ENCODE data around the gene BTF3. TPM values are rescaled to one million over a fixed set of nuclear protein-coding genes. Genes with fewer than 3 reads are reported as not detected.

BTF3 gene
- total and polyA plus RNA-seq, 2 of the 13 experiments (the other 11 are each of a cell fraction or from before 2014, with no cell fraction given) = 557 to 698 TPM

- TF ChIP-seq GABPB1 (CRISPR knock-in tag; IDR thresholded peaks at IDR 0.05) = peak; percentile 55
- TF ChIP-seq U2AF1 (optimal IDR thresholded peaks at IDR 0.05; ENCODE audit: low read depth, low read length) = no peak
- TF ChIP-seq AGO2 (optimal IDR thresholded peaks at IDR 0.05; ENCODE audit: low read depth, low read length) = no peak
- TF ChIP-seq PCBP1 (IDR thresholded peaks at IDR 0.05; ENCODE audit: borderline replicate concordance, low read depth, low read length) = no peak
- TF ChIP-seq ZNF800 (CRISPR knock-in tag; IDR thresholded peaks at IDR 0.05) = 0 out of 2 replicates have a peak, but pooled peaks have one; percentile 29
- TF ChIP-seq CEBPB (IDR thresholded peaks at IDR 0.05; ENCODE audit: borderline replicate concordance, low read depth, low read length) = peak; percentile 88
- TF ChIP-seq RNF219 (CRISPR knock-in tag; IDR thresholded peaks at IDR 0.05) = peak; percentile 93; the same call in 1 of the 2 replicates
- TF ChIP-seq RNF2 (conservative IDR thresholded peaks at IDR 0.05; ENCODE audit: low read depth) = no peak
- TF ChIP-seq FLYWCH1 (CRISPR knock-in tag; IDR thresholded peaks at IDR 0.05) = no peak
- TF ChIP-seq ZNF496 (CRISPR knock-in tag; IDR thresholded peaks at IDR 0.05; ENCODE audit: insufficient replicate concordance) = no peak
- TF ChIP-seq ATF7 (IDR thresholded peaks at IDR 0.05) = no peak
- peak; percentile 51; the same call in 1 of the 2 replicates for TF ChIP-seq ATF7 (CRISPR knock-in tag; IDR thresholded peaks at IDR 0.05)
- TF ChIP-seq GLI4 (CRISPR knock-in tag; IDR thresholded peaks at IDR 0.05; ENCODE audit: borderline replicate concordance) = no peak
- TF ChIP-seq ZNF12 (CRISPR knock-in tag; IDR thresholded peaks at IDR 0.05) = peak; percentile 75; the same call in 1 of the 2 replicates
- peak; percentile 86 for TF ChIP-seq PHF21A (CRISPR knock-in tag; IDR thresholded peaks at IDR 0.05)
Measured at GRCh38 chr5:73544429-73545402, 46.5 kb downstream of the BTF3 start (continued).
